Activated effector memory CD4-positive, alpha-beta T cell treated with anti-CD3 and anti-CD28 coated beads, Interleukin-2, amount 50 U/mL, for 16 hours (primary cell): Measurements from ENCODE around the gene PTPRM.

ENCODE experiments used
- DNase-seq: peaks from one replicate; pipeline ENCODE4 v3.0.0-alpha.2; 2020

PTPRM gene

DNA sequence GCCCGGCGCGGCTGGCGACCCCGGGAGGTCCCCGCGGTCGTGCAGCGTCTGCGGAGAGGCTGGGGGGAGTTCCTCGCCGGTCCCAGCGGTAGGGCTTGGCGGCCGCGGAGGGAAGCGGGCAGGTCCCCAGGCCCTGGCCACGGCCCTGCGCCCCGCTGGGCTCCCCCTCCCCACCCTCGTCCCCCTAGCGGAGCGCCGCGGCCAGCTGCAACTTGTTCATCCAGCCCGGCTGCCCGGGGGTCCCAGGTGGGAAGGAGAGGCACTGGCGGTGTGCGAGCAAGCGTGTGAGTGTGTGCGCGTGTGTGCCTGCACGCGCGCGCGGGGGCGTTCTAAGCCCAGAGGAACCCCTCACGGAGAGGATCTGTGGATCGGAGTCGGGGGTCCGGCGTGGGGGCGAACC, 1.3 kb downstream of the PTPRM start:
- DNase-seq = no peak

DNA sequence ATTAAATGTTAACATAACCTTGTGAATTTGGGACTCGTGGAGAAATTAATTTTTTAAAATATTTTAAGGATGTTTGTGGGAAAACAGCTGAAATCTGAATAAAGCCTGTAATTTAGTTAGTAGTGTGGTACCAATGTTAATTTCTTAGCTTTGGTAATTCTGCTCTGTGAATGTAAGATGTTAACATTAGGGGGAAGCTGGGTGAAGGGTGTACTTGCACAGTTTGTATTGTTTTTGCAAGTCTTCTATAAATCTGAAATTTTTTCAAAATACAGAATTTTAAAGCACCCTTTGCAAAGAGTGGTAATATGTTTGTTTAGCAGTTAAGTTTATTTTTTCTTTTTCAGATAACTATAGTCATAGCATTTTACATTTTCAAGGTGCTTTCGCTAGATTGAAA, 4.5 kb downstream of the PTPRM start:
- no peak for DNase-seq

DNA sequence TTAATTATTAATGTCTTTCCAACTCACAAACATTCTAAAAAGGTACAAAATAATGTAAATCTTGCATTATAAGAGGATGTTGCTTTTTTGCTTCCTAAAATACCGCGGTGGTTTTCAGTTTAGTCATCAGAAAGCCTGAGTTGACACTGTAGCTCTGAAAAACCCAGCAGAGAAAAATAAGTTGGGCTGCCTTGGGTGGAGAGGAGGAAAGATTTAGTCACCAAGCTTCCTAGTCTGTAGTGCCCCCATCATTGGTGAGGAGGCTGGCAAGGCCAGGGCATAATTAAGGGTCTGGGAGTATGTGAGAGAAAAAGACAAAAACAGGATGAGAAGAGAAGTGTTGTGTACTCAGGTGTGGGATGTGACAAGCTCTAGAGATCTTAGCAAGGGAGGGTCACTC, 5.7 kb downstream of the PTPRM start:
- DNase-seq = no peak

DNA sequence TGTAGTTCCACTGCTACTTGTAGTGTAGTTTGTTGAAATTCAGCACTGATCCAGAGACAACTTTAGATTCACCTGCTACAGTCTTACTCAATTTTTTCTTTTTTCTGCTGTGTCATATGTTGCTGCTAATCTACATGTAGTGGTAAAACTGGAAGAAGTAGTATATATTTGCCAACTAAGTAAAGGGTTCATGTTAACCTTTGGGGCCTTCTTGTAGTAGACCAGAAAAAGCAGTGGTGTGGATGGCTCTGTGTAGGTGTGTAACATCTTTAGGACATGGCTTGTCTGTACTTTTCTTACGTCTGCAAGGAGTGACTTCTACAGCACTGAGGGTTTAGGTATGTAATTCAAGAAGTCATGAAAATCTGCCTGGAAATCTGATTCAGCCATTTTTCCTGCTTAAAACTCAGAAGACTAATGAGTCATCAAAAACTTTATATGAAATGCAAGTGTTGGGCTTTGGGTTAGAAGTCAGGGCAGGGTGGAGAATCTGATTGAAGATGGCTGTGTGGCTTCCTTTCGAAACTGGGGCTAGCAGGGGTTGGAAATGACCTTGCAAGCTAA, 8.4 kb downstream of the PTPRM start:
- DNase-seq = no peak

DNA sequence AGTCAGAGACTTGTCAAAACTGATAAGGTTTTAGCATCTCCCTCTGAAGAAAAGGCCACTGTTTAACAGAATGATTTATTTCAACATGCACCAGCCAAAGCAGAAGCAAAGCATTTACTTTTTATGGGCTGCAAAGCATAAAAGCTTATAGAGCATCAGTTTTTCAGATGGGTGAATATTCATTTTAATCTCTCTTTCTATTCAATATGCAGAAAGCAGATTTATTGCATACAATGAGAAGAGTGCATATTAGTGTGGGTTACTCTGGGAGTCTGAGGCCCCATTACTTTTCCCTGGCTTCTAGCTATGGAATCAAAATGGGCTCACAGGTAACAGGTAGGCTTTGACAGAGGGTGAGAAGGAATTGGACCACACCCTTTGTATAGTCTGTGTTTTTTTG, 9.0 kb downstream of the PTPRM start:
- DNase-seq = no peak

DNA sequence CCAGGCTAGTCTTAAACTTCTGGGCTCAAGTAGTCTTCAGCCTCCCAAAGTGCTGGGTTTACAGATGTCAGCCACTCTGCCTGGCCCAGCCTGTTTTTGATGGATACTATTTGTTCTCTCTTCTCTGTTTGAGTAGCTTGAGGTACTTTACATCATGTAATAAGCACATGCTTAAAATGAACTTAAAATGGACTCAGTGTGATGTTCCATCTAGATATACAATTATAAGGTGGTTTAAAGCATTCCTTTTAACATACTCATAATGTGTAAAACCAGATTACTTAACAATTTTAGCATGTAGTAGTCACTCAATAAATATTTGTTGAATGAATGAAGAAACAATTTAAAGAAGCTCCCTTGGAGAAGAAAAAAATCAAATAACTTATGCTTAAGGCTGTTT, 9.6 kb downstream of the PTPRM start:
- DNase-seq = no peak

DNA sequence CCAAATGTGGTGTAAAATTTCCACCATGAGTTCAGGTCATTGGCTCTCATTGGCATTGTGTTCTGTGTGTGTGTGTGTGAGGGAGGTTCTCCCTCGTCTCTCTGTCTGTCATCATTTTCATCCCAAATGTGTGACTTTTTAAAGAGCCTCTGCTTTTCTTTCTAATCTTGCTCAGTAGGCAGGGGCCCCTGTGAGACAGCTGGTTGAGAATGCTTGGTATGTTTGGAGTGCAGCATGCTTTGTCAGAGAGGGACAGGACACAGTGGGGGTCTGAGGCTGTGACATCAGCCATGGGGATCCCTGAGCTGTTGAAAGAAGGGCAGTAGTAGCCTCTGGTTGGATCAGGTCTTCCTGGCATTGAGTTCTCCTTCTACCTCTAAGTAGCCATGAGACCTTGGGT, 10.6 kb downstream of the PTPRM start:
- no peak for DNase-seq

DNA sequence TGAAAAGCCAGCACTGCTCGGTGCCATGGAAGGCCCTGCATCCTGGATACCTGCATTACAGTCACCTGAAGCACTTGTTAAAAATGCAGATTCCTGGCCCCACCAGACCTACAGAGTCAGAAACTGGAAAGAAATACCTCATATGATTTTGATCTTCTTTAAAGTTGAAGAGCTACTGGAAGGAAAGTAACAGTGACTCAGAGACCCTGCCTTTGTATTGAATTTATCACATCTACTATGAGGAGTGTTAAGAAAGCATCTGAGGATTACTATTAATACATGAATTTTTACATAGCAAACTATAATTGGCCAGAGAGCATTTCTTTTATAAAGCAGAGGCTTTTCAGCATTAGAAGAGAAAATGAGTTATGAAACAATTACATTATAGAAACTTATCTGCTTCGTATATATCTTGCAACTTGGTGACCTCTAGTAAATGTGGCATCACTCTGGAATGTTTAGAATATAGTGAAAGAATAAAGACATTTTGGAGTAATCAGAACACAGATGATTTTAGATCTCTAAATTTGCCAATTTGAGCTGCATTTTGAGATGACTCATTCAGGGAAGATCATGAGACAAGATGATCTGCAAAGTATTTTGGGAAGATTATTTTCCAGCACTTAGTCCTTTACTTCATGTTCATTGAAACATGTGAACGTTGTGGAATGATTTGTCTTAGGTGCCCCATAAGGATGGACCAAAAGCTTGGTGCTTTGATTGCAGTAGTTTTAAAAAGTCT, 12.2 kb downstream of the PTPRM start:
- DNase-seq = no peak

DNA sequence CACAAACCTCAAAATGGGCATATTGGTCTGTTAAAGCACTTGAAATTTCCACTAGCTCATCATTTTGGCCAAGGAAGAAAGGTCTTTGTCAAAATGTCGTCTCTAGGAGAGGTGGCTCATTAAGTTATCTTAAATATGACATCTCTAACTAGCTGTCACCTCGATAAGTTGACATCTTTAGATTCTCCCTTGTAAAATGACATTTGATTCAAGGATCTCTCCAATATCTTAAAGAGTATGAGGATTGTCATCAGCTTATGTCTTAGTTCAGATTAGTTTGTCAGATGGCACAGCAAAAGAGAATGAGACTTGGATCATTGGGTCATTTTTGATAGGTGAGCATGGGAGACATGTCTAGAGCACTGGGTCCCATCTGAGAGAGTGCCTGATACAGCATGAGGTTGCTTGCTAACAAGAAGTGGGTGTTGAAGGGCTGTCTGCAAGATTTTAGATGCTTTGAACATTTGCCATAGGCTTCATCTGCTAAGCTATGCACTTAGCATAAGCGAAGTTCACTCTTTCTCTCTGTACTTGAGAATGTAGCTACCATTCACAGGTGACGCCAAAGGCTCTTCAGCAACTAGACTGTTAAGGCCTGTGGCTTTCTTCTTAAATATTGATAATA, 12.9 kb downstream of the PTPRM start:
- DNase-seq = no peak

DNA sequence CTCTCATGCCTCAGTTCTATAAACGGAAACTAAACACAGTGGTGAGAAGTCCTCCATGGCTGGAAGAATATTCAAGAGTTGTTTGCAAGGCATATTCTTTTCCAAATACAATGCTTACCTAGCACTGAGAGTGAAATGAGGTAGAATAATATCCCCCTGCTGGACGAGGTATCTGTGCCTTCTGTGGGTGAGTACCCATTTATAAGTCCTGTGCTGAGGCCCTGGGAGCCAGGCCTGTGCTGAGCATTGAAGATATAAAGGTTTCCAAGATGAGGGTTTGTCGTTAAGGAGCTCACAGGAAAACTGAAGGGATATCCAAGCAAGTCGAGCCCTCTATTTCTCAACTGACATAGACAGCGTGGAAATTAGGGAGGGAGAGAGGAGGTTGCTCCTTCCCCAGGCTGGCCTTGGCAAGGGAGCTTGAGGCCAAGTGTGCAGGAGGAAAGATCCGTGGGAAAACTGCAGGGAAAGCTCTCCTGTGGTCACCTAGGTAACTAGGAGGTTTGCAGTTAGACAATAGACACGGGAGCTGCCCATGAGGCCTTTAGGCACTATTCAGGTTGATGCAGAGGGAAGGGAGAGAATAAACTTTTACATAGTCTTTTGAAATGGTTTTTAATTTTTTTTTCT, 17.6 kb downstream of the PTPRM start:
- no peak for DNase-seq

DNA sequence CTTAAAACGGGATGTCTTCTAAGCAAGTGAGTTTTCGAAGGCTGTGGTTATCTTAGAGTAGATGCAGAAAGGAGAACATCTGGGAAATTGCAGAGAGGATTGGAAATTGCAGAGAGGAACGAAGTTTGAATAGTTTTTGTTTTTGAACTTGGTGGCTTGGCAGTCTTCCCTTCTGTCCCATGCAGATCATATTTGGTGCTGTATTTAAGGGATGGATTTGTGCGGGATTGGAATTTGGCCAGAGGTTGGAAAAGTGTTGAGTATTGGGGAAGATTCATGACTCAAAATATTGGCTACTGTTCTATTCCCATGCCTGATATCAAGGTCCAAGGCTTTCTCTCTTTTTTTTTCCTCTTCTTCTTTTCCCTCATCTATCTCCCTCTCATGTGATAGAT, 18.2 kb downstream of the PTPRM start:
- DNase-seq = no peak

DNA sequence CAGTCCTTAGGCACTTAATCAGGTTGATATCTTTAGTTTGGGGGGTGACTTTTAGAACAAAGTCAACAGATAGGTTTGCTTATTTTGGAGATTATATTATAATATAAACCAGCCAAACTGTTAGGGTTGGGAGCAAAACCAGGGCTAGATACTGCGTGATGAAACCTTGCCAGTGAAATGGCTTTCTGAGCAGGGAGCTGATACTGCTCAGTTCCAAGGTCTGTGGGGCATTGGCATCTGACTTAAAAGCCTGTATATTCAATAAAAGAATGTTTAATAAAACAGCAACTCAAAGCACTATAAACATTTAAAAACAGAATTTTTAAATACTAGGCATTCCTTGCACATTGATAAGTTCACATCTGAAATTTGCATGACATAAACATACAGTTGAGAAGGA, 19.3 kb downstream of the PTPRM start:
- DNase-seq = no peak

DNA sequence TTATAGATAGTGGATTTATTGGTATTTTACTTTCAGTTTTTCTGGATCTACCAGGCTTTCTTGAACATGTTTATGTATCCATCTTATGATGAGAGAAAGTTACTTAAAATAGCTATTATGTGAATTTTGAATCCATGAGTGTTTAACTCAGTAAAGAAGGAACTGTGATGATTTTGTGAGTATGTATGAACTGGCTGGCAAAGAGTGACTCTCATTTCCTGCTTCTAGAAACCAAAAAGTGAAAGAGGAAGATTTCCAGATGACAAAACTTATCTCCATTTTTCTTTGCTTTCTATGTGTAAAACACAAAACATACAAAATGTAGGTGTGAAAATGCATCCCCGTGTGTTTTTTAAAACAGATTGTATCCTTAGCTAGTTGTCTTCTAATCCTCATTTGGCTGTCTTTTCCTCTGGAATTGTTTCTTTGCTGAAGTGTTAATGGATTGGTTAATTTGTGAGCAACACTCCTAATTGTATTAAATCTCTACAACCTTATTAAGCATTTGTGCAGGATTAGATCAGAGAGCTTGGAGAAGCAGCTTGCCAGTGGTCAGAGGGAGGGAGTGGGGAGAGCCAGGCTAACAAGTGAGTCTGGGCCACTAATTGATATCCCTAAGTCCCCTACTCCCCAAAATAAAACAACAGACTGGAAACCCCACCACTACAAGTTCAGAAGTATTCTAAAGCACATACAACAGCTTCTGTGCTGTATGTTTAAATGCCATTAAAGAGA, 23.9 kb downstream of the PTPRM start:
- DNase-seq = no peak

DNA sequence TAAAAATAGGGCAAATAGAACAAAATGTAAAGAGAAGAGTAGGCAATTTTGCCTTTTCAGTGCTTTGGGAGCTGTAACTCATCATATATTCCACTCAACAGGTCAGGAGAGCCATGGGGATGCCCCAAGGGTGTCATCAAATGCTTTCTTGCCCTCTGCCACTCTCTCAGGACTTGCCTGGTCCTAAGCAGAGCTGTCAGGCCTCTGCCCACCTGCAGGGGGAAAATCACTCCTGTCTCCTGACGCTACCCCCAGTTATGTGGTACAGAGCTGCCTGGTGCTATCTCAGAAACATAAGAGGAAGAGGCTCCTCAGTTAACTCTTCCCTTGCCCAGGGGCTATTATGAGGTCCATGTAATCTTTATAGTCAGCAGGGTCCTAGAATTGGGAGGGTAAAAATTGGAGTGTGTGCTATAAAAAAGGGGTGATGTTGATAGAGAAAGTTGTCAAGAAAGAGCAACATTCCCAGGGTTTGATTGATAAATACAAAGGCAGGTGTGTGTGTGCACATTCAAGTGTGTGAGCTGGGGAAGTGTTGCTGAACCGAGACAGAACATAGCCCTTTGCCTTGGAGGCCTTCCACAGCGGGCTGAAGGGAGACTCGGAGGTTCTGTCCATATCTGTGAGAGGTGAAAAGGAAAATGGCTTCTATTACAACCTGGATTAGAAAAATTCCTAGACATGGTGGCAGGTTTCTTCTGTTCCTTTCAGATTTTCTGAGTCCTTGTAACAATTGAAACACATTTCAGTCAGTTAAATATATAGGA, 25.4 kb downstream of the PTPRM start:
- no peak for DNase-seq

DNA sequence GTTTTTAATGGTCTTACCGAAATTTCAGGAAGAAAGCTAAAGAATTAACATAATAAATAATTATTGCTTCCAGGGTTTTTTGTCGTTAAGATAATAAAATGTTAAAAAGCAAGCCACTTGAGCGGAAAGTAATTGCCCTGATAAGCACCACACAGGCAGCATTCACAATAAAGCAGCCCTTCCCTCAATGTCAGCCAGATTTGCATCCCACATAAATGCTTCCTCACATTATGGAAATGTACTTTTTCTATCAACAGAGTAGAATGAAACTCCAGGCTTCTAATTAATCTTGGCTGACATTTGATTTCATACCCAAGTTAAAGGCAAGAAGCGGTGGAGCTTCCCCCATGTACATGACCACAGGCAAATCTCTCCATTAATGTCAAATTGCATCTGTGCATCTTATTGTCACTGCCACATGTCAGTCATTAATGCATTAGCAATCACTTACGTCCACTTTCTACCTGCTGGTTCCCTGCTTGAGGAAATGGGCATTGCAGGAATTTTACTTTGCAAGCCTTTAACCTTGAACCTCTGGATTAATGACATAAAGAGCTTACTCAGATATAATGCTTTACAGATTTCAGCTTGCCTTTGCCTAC, 26.2 kb downstream of the PTPRM start:
- no peak for DNase-seq

DNA sequence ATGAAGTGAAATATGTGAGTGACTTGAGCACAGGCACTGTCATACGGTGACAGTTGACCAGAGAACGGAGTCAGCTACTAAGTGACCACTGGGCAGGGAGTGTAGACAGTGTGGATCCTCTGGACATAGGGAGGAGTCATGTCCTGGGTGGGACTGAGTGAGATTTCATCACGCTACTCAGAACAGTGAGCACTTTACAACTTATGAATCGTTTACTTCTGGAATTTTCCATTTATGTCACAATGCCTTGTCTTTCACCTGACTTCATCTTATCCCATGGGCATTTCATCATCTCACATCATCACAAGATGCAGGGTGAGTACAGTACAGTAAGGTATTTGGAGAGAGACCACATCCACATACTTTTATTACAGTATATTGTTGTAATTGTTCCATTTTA, 29.0 kb downstream of the PTPRM start:
- DNase-seq = no peak

DNA sequence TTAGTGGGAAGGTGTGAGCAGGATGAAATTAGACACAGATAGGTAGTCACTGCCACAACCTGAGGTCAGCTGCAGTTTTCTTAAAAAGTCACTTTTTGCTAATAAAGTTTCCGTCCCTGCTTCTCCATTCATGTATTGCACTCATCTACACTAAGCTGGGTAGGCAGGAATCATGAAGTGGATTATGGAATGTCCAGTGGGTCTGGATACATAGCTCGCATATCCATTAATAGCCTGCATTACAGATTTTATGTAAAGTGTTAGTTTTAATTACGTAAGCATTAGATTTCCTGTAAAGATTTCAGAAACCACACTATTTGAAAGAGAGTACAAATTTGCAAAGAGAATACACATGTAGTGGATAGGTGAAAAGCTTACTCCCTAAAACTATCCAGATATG, 30.4 kb downstream of the PTPRM start:
- no peak for DNase-seq

DNA sequence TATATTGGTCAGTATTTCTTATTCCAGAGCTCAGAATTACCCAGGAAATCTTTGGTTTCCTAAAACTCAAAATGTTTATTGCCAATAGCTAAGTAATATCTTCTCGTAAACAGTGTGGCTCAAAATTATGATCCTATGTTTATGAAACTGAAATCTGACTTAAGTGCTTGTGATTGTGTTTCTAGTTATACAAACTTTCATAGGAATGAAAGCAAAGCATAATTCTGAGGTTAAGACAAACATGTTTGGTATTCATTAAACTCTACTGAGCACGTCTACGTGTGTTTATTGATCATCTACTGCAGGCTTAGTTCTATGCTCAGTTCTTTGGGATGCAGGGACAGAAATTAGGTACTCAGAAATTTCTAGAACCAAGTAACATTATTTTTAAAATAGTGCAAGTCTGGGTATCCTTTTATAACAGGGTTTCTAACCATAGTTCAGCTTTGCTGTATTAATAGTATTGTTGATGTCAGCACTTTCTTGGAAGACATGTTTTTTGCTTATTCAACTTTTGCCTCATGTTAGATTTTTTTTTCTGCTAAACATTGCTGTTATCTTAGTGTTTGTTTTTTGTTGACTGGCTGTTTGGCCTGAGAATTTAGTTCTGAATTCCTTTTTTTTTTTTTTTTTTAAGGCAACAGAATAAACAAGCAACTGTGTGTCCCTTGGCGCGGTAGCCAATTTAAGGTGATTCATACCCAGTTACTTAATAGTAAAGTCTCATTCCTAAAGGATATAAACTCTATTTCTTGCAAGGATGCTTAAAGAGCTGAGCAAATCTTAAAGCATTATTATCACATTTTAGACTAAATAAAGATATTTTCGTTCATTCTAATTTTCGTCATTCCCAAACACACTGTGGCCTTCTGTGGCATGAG, 31.3 kb downstream of the PTPRM start:
- DNase-seq = no peak

DNA sequence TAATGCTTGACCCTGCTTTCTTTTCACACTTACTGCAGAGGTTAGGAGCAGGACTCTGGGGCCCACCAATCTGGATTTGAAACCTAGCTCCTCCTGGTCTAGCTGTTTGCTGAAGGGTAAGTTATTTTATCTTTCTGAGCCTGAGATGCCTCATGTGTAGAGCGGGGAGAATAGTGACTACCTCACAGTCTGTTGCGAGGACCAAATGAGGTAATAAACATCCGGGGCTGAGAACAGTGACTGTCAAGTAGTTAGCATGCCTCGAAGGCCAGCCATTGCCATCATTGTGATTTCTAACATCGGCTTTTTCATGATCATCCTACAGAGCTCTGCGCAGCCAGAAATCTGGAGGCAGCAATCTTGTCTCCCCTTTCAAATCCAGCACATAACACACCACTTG, 32.9 kb downstream of the PTPRM start:
- DNase-seq = no peak

DNA sequence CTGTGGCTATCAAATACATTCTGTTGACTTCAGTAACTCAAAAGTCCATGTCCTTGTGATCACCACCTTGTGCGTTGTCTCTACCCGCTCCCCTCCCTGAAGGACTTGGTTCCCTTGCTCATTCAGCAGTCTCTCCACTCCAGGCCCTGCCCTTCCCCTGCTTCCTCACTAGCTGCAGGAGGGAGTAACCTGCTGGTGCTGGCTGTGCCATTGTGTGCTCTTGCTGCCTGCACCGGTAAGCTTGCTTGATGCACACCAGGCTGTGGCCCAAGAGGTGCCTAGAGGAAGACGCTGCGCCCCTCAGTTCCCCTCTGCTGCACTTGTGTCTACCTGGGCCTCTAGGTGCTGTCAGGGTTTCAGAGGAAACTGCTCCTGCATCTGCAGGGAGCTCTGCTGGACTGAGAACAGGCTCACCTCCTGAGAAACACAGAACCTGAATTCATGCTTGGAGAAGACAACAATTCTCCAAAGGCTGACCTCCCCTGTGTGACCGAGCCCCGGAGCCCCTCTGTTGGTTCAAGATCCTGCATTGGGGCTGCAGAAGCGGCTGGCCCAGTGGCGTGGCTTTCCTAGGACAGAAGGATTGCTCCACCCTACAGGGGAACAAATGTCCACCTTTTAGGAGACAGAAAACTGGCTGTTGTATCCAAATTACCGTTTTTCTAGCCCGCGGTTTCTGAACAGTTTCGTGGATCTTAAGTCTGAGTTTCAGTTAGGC, 33.6 kb downstream of the PTPRM start:
- DNase-seq = no peak

DNA sequence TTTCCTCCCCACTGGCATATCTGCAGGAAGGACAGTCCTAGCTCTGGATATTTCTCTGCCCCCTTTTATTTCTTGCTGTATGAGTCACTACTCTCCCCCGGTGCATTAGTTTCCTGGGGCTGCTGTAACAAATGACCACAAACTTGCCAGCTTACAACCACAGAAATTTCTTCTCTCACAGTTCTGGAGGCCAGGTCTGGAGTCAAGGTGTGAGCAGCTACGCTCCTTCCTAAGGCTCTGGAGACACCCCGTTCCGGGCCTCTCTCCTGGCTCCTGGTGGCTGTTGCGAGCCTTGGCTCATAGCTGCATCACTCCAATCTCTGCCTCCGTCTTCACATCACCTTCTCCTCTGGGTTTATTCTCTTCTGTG, 34.1 kb downstream of the PTPRM start:
- DNase-seq = no peak
